Dermis blood vessel endothelial cell (primary cell): ENCODE data around the gene TTLL10. TPM values are rescaled to one million over a fixed set of nuclear protein-coding genes. Genes with fewer than 3 reads are reported as not detected.

Source experiments
- DNase-seq: peaks from one replicate; pipeline ENCODE4 v3.0.0; 2010
- total RNA-seq: library from RNA; depleted of rRNA; stranded (reverse); fragments of >200 nt; gene quantifications from 2 replicates; pipeline ENCODE4 v1.2.3, GENCODE V29; 2014

TTLL10 gene
- total RNA-seq, 1 donor from 2014 or later = not detected

DNA sequence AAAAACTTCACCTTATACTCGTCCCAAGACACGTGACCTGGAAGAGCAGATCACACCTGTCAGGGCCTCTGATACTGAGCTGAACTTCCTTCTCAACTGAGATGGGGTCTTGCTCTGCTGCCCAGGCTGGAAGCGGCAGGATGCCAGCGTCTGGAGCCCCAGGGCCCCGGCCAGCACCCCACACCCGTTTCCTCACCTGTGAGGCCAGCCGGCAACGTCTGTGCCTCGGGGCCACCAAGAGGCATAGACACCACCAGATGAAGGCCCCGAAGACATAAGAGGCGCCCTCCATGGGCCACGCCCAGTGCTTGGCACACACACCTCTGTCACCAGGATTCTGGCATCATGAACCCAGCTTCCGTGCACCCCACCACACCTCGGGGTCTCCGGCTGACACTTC, 49.6 kb downstream of the TTLL10 start:
- DNase-seq = no peak

DNA sequence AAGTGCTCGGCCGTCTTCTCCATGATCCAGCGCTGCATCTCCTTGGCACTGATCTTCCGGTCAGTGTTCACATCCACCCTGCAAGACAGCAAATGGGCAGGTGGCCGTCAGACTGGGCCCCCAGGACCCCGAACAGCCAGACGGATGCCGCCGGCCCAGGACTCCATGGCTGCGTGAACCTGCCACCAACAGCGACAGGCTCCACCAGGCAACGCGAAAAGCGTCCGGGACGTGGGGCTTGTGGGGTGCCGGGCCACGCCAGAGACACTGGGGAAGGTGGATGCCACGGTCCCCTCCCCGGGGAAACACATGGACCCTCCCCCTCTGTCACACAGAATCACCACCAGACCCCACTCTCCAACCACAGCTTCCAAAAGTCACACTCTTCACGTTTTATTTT, 50.2 kb downstream of the TTLL10 start:
- no peak for DNase-seq

DNA sequence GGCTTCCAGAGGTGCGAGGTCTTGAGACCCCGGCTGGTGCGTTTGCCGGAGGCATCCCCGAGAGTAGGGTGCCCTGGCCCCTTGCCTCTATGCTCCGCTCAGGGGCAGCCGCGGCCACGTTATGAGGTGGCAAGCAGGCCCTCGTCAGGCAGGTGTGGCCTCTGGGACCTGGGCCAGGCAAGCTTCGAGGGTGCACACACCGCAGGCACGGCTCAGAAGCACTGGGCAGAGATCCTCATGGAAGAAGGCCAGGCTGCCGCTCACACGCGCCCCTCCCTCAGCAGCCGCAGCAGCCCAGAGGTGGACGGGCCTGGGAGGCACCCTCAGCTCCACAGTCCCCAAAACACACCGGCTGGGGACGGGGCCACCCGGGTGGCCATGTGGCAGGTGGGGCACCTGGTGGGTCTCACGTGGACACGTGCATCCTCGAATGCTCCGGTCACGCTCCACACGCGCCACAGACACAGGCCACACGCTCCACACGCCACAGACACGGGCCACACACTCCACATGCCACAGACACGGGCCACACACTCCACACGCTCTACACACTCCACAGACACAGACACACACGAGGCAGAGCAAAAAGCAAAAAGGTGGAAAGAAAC, 51.7 kb downstream of the TTLL10 start:
- DNase-seq = no peak

DNA sequence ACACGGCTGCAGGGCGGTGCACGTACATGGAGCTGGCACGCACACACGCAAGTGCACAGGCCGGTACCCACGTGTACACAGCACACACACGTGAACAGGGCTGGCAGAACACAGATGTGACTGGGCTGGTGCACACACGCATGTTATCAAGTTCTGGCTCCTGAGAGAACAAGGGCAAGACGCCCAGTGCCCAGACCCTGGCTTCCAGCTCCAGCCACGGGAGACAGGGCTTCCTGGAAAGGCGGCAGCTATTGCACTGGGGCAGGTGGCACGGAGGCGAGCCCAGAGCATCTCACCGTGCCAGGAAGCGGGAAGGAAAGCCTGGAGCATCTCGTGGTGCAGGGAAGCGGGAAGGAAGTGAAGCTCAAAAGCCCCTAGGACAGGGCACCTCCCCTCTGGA, 52.2 kb downstream of the TTLL10 start:
- DNase-seq = no peak

DNA sequence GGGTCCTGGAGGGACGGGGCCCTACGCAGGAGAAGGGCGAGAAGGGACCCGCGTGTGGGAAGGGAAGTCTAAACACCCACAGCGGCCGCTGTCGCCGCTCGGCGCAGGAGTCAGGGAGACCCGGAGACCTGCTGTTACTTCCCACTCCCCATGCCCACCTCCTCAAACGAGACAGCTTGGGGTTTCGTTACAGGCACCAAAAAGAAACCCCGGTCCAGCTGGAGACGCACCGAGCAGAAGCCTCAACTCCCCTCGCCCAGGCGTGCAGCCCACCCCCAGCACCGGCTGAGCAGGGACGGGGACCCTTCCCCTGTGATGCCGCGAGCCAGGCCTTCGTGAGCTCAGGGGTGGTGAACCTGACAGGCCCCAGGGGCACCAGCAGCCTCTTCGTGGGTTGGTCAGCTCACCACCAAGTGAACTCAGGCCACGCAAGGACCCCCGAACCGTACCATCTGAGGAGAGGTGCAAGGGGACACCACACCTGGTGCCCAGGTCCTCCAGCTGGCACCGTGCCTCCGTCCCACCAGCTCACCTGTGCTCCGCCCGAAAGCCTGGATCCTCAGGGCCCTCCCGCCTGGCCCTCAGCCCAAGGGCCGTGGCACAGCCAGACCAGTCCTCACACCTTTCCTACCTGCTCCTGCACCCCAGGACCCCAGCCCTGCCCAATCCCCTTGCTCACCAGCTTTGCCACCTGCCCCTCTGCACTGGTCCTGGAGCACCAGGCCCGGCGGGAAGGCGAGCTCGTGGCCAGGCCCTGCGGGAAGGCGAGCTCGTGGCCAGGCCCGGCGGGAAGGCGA, 53.1 kb downstream of the TTLL10 start:
- no peak for DNase-seq

DNA sequence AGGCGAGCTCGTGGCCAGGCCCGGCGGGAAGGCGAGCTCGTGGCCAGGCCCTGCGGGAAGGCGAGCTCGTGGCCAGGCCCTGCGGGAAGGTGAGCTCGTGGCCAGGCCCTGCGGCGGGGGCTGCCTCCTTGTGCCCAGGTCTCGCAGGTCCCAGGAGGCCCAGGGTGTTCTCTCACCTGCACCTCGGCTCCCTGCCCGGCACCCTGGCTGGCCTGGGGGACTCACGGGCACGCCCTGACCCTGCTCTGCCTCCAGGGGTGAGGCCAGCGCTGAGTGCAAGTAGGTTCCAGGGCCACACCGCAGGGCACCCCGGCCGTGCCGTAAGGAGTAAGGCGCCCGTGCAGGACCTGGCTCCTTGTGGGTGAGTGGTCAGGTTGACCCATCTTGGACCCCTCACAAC, 53.7 kb downstream of the TTLL10 start:
- no peak for DNase-seq

DNA sequence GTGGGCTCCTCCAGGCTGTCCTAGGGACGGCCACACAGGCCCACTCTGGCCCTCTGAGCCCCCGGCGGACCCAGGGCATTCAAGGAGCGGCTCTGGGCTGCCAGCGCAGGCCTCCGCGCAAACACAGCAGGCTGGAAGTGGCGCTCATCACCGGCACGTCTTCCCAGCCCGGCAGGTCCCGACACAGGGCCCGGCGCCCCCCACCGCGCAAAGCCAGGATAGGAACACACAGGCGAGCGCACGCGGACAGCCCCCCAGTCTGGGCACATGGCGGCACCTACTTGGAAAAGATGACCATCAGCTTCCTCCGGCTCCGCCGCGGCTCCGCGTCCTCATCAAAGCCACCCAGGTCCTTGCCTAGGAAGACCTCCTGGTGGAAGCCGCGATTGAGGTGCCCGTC, 54.5 kb downstream of the TTLL10 start:
- no peak for DNase-seq

DNA sequence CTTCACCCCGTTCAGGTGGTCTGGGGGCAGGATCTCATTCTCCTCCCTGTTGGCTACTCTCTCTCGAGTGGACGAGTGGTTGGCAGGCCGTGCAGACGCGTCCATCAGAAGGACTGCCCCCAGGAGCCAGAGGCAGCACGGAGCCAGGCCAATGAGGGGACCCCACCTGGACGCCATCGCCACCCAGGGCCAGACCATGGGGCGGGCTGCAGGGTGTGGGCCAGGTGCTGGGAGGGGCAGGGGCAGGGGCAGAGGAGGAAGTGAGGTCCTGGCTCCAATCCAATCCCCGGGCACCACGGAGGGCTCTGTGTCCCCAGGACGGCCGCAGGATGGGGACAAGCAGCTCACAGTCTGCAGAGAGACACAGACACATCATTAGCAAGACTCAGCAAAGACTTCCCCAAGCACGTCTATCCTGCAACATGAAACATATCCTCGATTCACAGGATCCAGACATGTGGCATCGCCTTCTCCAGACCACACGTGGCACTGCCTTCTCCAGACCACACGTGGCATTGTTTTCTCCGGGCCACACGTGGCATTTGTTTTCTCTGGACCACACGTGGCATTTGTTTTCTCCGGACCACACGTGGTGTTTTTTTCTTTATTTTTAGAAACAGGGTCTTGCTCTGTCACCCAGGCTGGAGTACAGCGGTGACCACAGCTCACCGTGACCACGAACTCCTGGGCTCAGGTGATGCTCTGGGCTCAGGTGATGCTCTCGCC, 55.1 kb downstream of the TTLL10 start:
- DNase-seq = no peak

DNA sequence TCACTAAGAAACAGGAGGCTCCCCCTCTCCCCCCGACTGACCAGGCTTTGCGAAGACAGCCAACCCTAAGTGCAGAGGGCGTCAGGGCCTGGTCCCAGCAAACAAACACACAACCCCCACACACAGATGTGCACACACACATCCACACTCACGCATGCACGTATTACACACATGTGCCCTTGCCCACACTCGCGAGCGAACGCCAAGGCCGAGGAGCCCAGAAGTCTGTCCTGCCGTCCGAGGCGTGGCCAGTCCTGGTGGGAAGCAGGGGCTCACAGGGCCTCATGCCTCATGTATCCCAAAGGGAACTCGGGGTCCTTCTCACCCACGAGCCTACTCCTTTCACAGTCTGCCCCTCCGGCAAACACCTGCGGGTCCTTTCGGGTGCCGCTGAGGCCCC, 56.1 kb downstream of the TTLL10 start:
- no peak for DNase-seq

DNA sequence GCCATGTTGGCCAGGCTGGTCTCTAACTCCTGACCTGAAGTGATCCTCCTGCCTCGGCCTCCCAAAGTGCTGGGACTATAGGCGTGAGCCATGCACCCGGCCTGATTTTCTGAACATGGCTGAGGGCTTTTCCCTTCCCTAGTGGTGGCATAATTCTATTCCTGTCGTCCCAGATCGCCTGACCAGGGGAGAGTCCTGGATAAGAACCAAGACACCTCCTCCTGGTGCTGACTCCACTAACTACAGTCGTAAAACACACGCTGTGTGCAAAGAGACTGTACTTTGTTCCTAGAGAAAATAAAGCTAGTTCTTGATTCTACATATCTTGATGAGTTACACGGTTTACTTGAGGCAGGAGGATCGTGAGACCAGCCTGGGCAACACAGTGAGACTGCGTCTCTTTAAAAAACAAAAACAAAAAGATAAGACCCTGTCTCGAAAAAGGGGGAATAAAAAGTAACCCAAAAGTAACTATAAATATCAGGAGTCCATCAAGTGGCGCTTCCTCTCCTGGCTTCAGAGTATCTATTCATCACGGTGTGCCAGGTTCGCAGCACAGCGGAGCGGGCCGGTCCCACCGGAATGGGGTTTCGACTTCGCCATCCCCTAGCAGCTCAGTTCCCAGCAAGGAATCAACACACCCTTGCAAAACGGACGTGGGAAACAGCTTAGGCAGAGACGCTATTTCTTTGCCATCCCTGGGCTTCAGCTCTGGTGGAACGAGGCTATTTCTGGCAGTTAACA, 57.1 kb downstream of the TTLL10 start:
- DNase-seq = peak; percentile 78

DNA sequence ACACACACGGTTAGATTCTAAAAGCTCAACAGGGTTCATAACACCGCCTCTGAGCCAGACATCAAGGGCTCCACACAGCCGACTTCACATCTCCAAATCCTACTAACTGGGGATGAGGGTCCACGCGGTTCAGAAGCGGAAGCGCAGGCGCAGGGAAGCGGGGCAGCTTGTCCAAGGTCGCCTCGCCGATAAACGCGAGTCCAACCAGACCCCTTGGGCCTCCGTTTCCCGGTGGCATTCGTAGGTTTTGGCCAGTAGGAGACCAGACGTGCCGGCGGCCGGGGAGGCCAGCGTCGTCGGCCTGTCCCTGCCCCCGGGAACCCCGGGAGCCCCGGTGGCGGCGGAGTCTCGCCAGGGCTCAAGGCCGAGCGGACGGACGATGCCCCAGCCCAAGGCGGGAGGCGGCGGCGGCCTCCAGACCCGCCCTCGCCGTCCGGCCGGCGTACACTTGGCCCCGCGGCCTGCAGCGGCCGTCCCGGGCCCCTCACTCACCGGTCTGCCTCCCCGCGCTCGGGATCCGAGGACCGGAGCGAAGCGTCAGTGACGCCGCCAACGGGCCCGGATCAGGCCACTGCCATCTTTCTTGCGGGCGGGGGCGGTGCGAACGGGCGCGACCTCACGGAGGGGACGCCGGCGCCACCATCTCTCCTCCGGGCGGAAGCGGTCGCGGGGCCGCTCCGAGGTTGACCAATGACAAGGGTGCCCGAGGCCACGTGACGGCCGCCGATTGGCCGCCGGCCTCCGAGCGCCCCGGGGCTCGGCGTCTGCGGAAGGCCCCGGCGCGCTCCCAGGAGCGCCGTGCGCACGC, 57.9 kb downstream of the TTLL10 start, which contains the start of gene SDF4:
SDF4 (minus strand) TSS at position 602 of the 808 bp plus-strand sequence. CDS start 3,229 bp downstream, outside the sequence.
- DNase-seq = peak; percentile 98

DNA sequence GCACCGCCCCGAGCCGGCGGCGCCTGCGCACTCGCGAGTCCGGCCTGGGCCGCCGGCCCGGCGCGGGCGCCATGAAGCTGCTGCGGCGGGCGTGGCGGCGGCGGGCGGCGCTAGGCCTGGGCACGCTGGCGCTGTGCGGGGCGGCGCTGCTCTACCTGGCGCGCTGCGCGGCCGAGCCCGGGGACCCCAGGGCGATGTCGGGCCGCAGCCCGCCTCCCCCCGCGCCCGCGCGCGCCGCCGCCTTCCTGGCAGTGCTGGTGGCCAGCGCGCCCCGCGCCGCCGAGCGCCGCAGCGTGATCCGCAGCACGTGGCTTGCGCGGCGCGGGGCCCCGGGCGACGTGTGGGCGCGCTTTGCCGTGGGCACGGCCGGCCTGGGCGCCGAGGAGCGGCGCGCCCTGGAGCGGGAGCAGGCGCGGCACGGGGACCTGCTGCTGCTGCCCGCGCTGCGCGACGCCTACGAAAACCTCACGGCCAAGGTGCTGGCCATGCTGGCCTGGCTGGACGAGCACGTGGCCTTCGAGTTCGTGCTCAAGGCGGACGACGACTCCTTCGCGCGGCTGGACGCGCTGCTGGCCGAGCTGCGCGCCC, 58.6 kb downstream of the TTLL10 start, which contains the start of gene B3GALT6:
B3GALT6 (plus strand) TSS at position 30 of the 588 bp plus-strand sequence; CDS start at position 72, 42 bp downstream.
- no peak for DNase-seq

DNA sequence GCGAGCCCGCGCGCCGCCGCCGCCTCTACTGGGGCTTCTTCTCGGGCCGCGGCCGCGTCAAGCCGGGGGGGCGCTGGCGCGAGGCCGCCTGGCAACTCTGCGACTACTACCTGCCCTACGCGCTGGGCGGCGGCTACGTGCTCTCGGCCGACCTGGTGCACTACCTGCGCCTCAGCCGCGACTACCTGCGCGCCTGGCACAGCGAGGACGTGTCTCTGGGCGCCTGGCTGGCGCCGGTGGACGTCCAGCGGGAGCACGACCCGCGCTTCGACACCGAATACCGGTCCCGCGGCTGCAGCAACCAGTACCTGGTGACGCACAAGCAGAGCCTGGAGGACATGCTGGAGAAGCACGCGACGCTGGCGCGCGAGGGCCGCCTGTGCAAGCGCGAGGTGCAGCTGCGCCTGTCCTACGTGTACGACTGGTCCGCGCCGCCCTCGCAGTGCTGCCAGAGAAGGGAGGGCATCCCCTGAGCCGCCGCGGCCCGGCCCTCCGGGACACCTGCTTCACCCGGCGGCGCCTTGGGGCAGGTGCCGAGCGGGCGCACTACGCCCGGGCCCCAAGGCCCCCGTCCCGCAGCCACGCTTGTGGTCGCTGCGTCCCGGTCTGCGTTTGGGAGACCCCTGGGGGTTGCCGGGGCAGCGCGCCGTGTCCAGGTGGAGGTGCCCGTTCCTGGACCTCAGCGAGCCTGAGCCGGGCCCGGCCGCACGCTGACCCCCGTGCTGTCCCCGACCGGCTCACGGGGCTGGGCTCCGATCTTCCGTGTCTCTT, 59.3 kb downstream of the TTLL10 start:
- no peak for DNase-seq

DNA sequence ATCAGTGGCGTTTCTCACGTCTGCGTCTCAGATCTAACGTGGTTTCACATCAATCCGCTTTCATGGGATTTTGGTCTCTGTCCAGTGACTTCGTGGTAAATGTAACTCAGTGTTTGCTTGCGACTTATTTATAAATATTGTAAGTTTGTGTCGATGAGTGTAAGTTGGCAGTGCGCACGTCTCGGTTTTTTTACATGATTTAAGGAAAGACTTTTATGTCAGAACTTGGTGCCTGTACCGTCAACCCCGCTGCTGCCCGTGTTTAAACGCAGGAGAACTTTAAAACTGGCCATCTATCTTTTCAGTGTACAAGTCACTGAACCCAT, 59.9 kb downstream of the TTLL10 start:
- no peak for DNase-seq

DNA sequence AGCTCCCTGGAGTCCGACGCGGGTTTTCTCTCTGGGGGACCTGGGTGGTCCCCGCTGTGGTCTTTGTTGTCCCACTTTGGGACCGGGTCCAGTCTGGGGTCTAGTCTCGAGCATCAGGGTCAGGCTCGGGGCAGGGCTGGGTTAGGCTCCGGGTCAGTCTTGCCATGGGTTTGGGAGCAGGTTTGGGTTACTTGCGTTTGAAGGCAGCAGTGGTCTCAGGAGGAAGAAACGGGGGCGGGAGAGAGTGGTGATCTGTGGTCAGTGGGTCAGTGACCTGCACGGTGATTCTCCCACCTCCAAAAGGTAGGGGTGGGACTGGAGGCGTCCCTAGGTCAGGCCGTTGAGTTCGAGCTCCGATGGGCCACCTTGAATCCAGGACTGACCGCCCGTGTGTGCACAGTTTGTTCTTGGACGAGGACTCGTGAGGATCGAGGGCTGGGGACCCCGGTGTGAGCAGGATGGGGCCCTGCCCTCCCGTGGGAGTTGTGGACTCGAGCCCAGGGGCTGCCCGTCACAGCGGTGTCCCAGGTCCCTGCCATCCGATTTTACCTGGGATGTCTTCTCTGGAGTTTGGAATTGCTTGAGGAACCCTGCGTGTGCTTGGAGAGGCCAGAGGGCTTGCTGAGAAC, 60.6 kb downstream of the TTLL10 start:
- DNase-seq = no peak

DNA sequence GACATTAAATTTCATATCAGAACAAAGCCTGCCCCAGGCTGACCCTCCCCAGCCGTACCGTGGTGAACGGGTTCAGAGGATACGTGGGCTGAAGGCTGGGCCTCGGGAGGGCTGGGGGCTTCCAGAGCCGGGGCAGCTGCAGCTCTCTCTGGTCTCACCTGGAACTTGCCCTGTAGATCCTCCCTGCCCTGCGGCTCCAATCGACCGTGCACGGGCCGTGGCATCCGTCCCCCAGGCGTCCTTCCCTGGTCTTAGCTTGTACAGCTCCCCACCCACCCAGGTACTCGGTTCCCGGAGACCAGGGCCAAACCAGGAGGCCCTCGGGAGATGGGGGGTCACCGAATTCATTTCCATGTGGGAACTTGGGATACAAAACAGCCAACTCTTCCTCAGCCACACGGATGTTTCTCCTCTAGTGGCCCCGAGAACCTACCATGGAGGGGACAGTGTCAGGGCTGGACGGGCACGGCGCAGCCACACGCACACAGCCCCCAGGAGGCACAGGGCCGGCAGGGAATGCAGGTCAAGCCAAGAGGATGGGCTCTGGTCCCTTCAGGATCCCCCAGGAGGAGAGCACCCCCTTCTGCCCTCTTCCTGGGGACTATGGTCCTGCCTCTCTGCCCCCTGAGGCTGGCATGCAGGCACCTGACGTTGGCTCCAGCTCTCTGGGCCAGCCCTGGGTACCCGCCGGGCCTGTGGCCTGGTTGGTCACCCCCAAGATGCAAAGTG, 61.5 kb downstream of the TTLL10 start:
- DNase-seq = no peak

DNA sequence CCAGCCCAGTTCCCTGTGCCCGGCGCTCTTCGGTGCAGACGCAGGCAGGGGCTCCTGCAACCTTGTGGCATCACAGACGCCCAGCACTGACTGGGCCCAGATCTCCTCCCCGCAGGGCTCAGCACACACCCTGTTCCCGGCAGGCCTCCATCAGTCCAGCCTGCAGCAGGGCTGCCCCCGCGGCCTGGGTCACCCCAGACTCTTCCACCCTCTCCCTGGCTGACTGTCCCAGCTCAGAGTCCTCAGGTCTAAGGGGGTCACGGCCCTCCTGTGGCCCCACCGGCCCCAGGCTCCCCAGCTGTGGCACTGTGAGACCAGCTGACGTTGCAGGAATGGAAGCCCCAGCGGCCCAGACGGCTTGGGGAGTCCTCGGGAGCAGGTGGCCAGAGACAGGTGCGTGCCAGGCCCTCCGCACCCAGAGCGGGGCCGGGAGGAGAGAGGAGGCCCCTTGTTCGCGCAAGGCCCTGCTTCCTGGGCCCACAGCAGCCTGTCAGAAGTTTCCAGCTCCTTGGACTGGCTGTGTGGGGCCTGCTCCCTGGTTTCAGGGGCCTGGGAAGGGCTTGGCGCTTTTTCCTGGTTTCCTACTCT, 62.6 kb downstream of the TTLL10 start:
- DNase-seq = no peak

DNA sequence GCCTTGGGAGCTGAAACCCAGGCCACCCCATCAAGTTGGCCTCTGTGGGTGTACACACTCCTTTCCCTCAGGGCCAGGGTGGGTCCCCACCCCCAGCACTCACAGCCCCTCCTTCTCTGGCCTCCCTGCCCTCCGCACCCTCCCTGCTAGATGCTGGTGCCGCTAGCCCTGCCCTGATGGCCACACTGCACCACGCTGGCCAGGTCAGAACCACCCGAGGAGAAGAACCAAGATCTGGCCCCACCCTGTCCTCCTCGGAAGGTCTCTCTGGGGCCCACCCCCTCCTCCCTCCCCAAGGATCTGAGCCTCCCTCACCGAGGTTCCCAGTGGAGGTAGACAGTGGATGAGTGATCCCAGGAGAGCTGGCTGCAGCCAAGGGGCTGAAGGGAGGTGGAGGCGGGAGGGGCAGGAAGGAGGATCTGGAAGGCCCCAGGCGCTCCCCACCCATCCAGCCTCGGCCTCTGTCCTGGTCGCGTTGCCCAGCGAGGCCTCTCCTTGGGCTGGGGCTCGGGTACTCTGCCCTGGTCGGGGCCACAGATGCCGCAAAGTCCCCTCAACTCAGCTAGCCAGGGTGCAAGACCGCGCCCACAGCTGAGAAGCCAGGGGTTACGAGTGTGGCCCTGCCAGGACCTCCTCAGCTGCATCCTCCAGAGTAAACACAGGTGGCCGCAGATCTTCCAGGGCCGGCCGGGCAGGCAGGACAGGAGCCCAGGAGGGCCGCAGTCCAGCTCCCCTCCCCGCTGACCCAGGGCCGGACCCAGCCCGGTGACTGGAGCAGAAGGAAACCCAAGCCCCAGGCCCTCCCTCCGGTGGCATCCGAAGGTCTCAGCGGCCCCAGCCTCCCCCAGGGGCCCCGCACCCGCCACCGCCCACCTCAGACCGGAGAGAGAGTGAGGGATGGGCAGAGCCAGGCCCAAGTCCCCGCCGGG, 63.5 kb downstream of the TTLL10 start:
- no peak for DNase-seq
